DOHH2 (cell line): ENCODE measurements around the gene TAPT1.

Source experiments
- H3F3A ChIP-seq: fragments of 200-600 bp; sonication (generic), shearing (Covaris generic); 2 replicates; pipeline ENCODE4 v1.6.0; 2016; ENCODE audit warnings: antibody characterized with exemption, mild to moderate bottlenecking; ENCODE audit not compliant: control insufficient read depth, insufficient read depth
- H3K27ac ChIP-seq: fragments of 200-600 bp; sonication (generic); 2 replicates; pipeline ENCODE4 v1.5.1; 2014; ENCODE audit warnings: low read depth, mild to moderate bottlenecking, low read length, moderate library complexity
- H3K27me3 ChIP-seq: fragments of 200-600 bp; sonication (generic); 2 replicates; pipeline ENCODE4 v1.6.1; 2014; ENCODE audit warnings: mild to moderate bottlenecking, low read length, mixed read lengths; ENCODE audit not compliant: control insufficient read depth
- H3K36me3 ChIP-seq: fragments of 200-600 bp; sonication (generic); 2 replicates; pipeline ENCODE4 v1.6.1; 2014; ENCODE audit warnings: mild to moderate bottlenecking, low read length, moderate library complexity, mixed read lengths; ENCODE audit not compliant: control insufficient read depth
- H3K4me1 ChIP-seq: fragments of 200-600 bp; sonication (generic); 2 replicates; pipeline ENCODE4 v1.6.1; 2014; ENCODE audit warnings: mild to moderate bottlenecking, low read length, mixed read lengths; ENCODE audit not compliant: control insufficient read depth
- H3K4me2 ChIP-seq: fragments of 200-600 bp; sonication (generic); 2 replicates; pipeline ENCODE4 v1.6.0; 2014; ENCODE audit warnings: mild to moderate bottlenecking, low read length, moderate library complexity
- H3K4me3 ChIP-seq: fragments of 200-600 bp; sonication (generic); 2 replicates; pipeline ENCODE4 v1.5.1; 2014; ENCODE audit warnings: mild to moderate bottlenecking, low read length, mixed read lengths
- H3K79me2 ChIP-seq: fragments of 200-600 bp; sonication (generic); 2 replicates; pipeline ENCODE4 v1.6.1; 2014; ENCODE audit warnings: mild to moderate bottlenecking, low read length, mixed read lengths; ENCODE audit not compliant: control insufficient read depth
- H3K9me2 ChIP-seq: fragments of 200-600 bp; sonication (generic); replicated peaks from 2 replicates; pipeline ENCODE4 v1.6.1; 2014; ENCODE audit warnings: mild to moderate bottlenecking, low read length, mixed read lengths; ENCODE audit not compliant: control insufficient read depth
- H3K9me3 ChIP-seq: fragments of 200-600 bp; sonication (generic); 2 replicates; pipeline ENCODE4 v1.6.1; 2014; ENCODE audit warnings: antibody characterized with exemption, low read length, mixed read lengths; ENCODE audit not compliant: control insufficient read depth, insufficient read depth
- H4K20me1 ChIP-seq: fragments of 200-600 bp; sonication (generic); 2 replicates; pipeline ENCODE4 v1.6.0; 2014; ENCODE audit warnings: low read depth, mild to moderate bottlenecking, antibody characterized with exemption, low read length, moderate library complexity; ENCODE audit not compliant: control insufficient read depth, insufficient read depth
- CTCF ChIP-seq: fragments of 200-600 bp; sonication (generic); IDR thresholded peaks from one replicate; pipeline ENCODE4 v1.5.1; 2014; ENCODE audit warnings: antibody characterized with exemption, mild to moderate bottlenecking, low read depth, low read length; ENCODE audit not compliant: poor library complexity, severe bottlenecking
- EZH2phosphoT487 ChIP-seq: fragments of 200-600 bp; sonication (generic); IDR thresholded peaks from 2 replicates; pipeline ENCODE4 v1.6.1; 2017; ENCODE audit warnings: borderline replicate concordance, mild to moderate bottlenecking, antibody characterized with exemption, low read length, moderate library complexity, mixed read lengths

Gene TAPT1

GRCh38 chr4:16202598-16202997 is 23.7 kb downstream of the TAPT1 start:
- H3K27me3 ChIP-seq = no peaks in the 10 kb centered on the region
- no peaks in the 10 kb centered on the region for H3K9me3 ChIP-seq
- peaks cover 1% of the 10 kb centered on the region; the same call in 1 of the 2 replicates for H3F3A ChIP-seq
- H3K4me3 ChIP-seq = no peak overlapping the region
- no peak for TF ChIP-seq CTCF
- H3K36me3 ChIP-seq = peaks cover 54% of the 10 kb centered on the region
- H3K79me2 ChIP-seq = peaks cover 35% of the 10 kb centered on the region
- peaks cover 22% of the 10 kb centered on the region for H4K20me1 ChIP-seq
- H3K9me2 ChIP-seq = no peaks in the 10 kb centered on the region
- no peak overlapping the region for H3K27ac ChIP-seq
- peaks cover 18% of the 10 kb centered on the region for H3K4me1 ChIP-seq
- H3K4me2 ChIP-seq = no peak overlapping the region

GRCh38 chr4:16199093-16199492 is 27.2 kb downstream of the TAPT1 start:
- Histone ChIP-seq H3F3A (no peaks in the 10 kb centered on the region), H3K4me3 (no peak overlapping the region), H3K9me2 (no peaks in the 10 kb centered on the region), H3K27ac (no peak overlapping the region), H3K27me3 (no peaks in the 10 kb centered on the region), H3K4me2 (no peak overlapping the region), H3K79me2 (peaks cover 16% of the 10 kb centered on the region), H3K9me3 (no peaks in the 10 kb centered on the region), H4K20me1 (peaks cover 9% of the 10 kb centered on the region), H3K36me3 (peaks cover 45% of the 10 kb centered on the region), H3K4me1 (no peaks in the 10 kb centered on the region)
- peak; percentile 43 for TF ChIP-seq CTCF
- TF ChIP-seq EZH2phosphoT487 = no peak

GRCh38 chr4:16197876-16198665 is 28.2 kb downstream of the TAPT1 start:
- no peak overlapping the region for H3K27ac ChIP-seq
- no peak overlapping the region for H3K4me3 ChIP-seq
- no peak overlapping the region for H3K4me2 ChIP-seq
- no peaks in the 10 kb centered on the region for H3K9me2 ChIP-seq
- H3K79me2 ChIP-seq = peaks cover 8% of the 10 kb centered on the region
- H3K36me3 ChIP-seq = peaks cover 38% of the 10 kb centered on the region
- no peaks in the 10 kb centered on the region for H3K4me1 ChIP-seq
- TF ChIP-seq EZH2phosphoT487 = no peak
- TF ChIP-seq CTCF = no peak
- peaks cover 9% of the 10 kb centered on the region for H4K20me1 ChIP-seq
- H3F3A ChIP-seq = no peaks in the 10 kb centered on the region
- H3K9me3 ChIP-seq = no peaks in the 10 kb centered on the region
- no peaks in the 10 kb centered on the region for H3K27me3 ChIP-seq
